ENCODE data around the gene SLC25A23. TPM values are rescaled to one million over a fixed set of nuclear protein-coding genes. Genes with fewer than 3 reads are reported as not detected.

The SLC25A23 gene
- polyA plus RNA-seq, 1 of the 3 experiments (the other 2 are of a cell fraction), result 10.9 TPM

DNA sequence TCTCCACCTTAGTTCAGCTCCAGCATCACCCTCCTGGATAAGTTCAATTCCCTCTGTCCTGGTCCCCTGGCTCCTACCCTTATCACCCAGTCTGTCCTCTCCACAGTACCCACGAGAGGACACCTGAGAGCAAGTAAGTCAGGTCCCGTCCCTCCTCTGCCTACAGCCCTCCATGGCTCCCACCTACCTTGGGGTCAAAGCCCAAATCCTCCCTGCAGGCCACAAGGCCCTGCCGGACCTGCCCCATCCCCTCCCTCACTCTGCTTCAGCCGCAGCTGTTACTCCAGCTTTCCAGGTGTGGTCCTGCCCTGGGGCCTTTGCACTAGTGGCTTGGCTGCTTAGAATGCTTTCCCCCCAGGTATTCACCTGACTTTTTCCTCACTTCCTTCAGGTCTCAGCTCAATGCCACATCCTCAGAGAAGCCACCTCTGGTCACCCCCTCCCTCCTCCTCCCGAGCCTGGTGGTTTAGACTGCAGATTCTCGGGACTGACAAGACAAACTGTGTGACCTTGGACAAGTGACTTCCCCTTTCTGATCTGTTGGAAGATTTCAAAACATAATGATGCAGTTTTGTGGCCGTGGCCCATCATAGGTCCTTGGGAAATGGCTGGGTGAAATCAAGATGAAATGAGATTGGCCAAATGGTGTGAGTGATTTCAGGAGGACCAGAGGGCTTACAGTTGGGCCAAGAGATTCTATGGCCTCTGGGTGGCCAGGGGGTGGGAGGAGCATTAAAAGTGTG is 38.9 kb upstream of the SLC25A23 start:
- Histone ChIP-seq H3K27ac (ENCODE audit: low read depth in 2 of 2, low read length in 1 of 2) (no peak overlapping the region), H3K27me3 (ENCODE audit: insufficient read depth) (peaks cover 7% of the 10 kb centered on the region), H2AFZ (ENCODE audit: low read depth) (no peak overlapping the region), H3K4me1 (ENCODE audit: control insufficient read depth in 1 of 2, insufficient read depth in 2 of 2, low read depth in 1 of 2, low read length in 1 of 2) (peaks cover 0 to 8% of the 10 kb centered on the region in 2 experiments; a peak in 1 of 4 replicates), H3K79me2 (ENCODE audit: insufficient read depth) (no peaks in the 10 kb centered on the region), H3K9me2 (no peaks in the 10 kb centered on the region), H4K20me1 (ENCODE audit: insufficient read depth) (no peaks in the 10 kb centered on the region), H3K9me3 (no peaks in the 10 kb centered on the region), H3K9ac (no peak overlapping the region), H3K4me3 (ENCODE audit: low read depth in 2 of 2, low read length in 1 of 2) (no peak overlapping the region), H3K4me2 (no peak overlapping the region), H3F3A (replicated peaks; ENCODE audit: insufficient read depth) (no peaks in the 10 kb centered on the region), H3K36me3 (replicated peaks in 1 of 2; ENCODE audit: control insufficient read depth in 1 of 2, insufficient read depth in 2 of 2, low read length in 1 of 2) (no peaks in the 10 kb centered on the region)
- POLR2A ChIA-PET, result no interaction called here
- CTCF ChIA-PET, result no interaction called here
- WGBS (ENCODE audit: low lambda C conversion rate), result 64% methylated on average over 7 of the region's 7 CpGs
- TF ChIP-seq, protein P1, sequence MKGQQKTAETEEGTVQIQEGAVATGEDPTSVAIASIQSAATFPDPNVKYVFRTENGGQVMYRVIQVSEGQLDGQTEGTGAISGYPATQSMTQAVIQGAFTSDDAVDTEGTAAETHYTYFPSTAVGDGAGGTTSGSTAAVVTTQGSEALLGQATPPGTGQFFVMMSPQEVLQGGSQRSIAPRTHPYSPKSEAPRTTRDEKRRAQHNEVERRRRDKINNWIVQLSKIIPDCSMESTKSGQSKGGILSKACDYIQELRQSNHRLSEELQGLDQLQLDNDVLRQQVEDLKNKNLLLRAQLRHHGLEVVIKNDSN (IDR thresholded peaks at IDR 0.05; ENCODE audit: borderline replicate concordance, low read depth), result no peak
- TF ChIP-seq SIN3A (IDR thresholded peaks at IDR 0.05; ENCODE audit: borderline replicate concordance, low read depth, low read length) (no peak), RXRA (IDR thresholded peaks at IDR 0.05; ENCODE audit: borderline replicate concordance, low read depth) (no peak), YY1 (IDR thresholded peaks at IDR 0.05; ENCODE audit: low read depth) (no peak)
- no peak for DNase-seq

DNA sequence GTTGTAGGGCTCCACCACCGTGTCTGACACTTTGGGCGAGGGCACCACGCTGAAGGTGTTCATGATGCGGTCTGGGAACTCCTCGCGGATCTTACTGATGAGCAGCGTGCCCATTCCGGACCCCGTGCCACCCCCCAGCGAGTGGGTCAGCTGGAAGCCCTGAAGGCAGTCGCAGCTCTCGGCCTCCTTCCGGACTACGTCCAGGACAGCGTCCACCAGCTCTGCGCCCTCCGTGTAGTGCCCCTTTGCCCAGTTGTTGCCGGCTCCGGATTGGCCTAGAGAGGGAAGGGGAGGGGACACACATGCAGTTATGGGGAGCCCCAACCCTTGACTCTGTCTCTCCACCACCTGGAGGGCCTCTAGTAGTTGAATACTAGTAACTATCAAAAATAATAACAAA is 36.4 kb upstream of the SLC25A23 start:
- Histone ChIP-seq H3F3A (replicated peaks; ENCODE audit: insufficient read depth) (no peaks in the 10 kb centered on the region), H3K4me1 (ENCODE audit: control insufficient read depth in 1 of 2, insufficient read depth in 2 of 2, low read depth in 1 of 2, low read length in 1 of 2) (no peaks in the 10 kb centered on the region; a peak in 1 of 4 replicates), H3K27me3 (ENCODE audit: insufficient read depth) (no peaks in the 10 kb centered on the region), H3K27ac (ENCODE audit: low read depth in 2 of 2, low read length in 1 of 2) (no peak overlapping the region), H3K36me3 (replicated peaks in 1 of 2; ENCODE audit: control insufficient read depth in 1 of 2, insufficient read depth in 2 of 2, low read length in 1 of 2) (no peaks in the 10 kb centered on the region), H3K4me2 (no peak overlapping the region), H3K4me3 (ENCODE audit: low read depth in 2 of 2, low read length in 1 of 2) (no peak overlapping the region), H3K9ac (no peak overlapping the region), H2AFZ (ENCODE audit: low read depth) (no peak overlapping the region), H3K9me3 (no peaks in the 10 kb centered on the region), H4K20me1 (ENCODE audit: insufficient read depth) (no peaks in the 10 kb centered on the region), H3K9me2 (no peaks in the 10 kb centered on the region), H3K79me2 (ENCODE audit: insufficient read depth) (no peaks in the 10 kb centered on the region)
- WGBS (ENCODE audit: low lambda C conversion rate), result 90% methylated on average over 10 of the region's 19 CpGs
- CTCF ChIA-PET, result no interaction called here
- no peak for DNase-seq
- POLR2A ChIA-PET, result no interaction called here
- TF ChIP-seq EP300 (IDR thresholded peaks at IDR 0.05; ENCODE audit: borderline replicate concordance in 1 of 2, low read depth in 1 of 2, low read length in 1 of 2) (no peak), TEAD4 (IDR thresholded peaks at IDR 0.05; ENCODE audit: borderline replicate concordance, insufficient read depth) (no peak), RAD21 (IDR thresholded peaks at IDR 0.05; ENCODE audit: low read length) (no peak), NFIC (IDR thresholded peaks at IDR 0.05; ENCODE audit: borderline replicate concordance) (no peak), TCF12 (IDR thresholded peaks at IDR 0.05) (no peak), FOSL2 (IDR thresholded peaks at IDR 0.05; ENCODE audit: borderline replicate concordance, low read depth) (no peak), TAF1 (IDR thresholded peaks at IDR 0.05; ENCODE audit: borderline replicate concordance, low read depth, low read length) (no peak), GABPA (IDR thresholded peaks at IDR 0.05; ENCODE audit: low read depth) (no peak), MEF2A (IDR thresholded peaks at IDR 0.05; ENCODE audit: borderline replicate concordance, low read depth) (no peak), YY1 (IDR thresholded peaks at IDR 0.05; ENCODE audit: low read depth) (no peak)
- TF ChIP-seq, protein P2, sequence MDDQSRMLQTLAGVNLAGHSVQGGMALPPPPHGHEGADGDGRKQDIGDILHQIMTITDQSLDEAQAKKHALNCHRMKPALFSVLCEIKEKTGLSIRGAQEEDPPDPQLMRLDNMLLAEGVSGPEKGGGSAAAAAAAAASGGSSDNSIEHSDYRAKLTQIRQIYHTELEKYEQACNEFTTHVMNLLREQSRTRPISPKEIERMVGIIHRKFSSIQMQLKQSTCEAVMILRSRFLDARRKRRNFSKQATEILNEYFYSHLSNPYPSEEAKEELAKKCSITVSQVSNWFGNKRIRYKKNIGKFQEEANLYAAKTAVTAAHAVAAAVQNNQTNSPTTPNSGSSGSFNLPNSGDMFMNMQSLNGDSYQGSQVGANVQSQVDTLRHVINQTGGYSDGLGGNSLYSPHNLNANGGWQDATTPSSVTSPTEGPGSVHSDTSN (IDR thresholded peaks at IDR 0.05), result no peak
- TF ChIP-seq, protein P3, sequence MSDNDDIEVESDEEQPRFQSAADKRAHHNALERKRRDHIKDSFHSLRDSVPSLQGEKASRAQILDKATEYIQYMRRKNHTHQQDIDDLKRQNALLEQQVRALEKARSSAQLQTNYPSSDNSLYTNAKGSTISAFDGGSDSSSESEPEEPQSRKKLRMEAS (IDR thresholded peaks at IDR 0.05; ENCODE audit: low read depth), result no peak
- TF ChIP-seq, protein P4, sequence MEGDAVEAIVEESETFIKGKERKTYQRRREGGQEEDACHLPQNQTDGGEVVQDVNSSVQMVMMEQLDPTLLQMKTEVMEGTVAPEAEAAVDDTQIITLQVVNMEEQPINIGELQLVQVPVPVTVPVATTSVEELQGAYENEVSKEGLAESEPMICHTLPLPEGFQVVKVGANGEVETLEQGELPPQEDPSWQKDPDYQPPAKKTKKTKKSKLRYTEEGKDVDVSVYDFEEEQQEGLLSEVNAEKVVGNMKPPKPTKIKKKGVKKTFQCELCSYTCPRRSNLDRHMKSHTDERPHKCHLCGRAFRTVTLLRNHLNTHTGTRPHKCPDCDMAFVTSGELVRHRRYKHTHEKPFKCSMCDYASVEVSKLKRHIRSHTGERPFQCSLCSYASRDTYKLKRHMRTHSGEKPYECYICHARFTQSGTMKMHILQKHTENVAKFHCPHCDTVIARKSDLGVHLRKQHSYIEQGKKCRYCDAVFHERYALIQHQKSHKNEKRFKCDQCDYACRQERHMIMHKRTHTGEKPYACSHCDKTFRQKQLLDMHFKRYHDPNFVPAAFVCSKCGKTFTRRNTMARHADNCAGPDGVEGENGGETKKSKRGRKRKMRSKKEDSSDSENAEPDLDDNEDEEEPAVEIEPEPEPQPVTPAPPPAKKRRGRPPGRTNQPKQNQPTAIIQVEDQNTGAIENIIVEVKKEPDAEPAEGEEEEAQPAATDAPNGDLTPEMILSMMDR (IDR thresholded peaks at IDR 0.05), result no peak
- TF ChIP-seq, protein P5, sequence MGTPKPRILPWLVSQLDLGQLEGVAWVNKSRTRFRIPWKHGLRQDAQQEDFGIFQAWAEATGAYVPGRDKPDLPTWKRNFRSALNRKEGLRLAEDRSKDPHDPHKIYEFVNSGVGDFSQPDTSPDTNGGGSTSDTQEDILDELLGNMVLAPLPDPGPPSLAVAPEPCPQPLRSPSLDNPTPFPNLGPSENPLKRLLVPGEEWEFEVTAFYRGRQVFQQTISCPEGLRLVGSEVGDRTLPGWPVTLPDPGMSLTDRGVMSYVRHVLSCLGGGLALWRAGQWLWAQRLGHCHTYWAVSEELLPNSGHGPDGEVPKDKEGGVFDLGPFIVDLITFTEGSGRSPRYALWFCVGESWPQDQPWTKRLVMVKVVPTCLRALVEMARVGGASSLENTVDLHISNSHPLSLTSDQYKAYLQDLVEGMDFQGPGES (IDR thresholded peaks at IDR 0.05; ENCODE audit: low read depth, low read length), result no peak
- TF ChIP-seq, protein P1 (IDR thresholded peaks at IDR 0.05; ENCODE audit: borderline replicate concordance, low read depth), result no peak
